HepG2 (cell line): ENCODE data around the gene B4GALT5. TPM values are rescaled to one million over a fixed set of nuclear protein-coding genes. Genes with fewer than 3 reads are reported as not detected.

Experiments used
- CBX1 ChIP-seq: IDR thresholded peaks from one replicate; pipeline ENCODE4 v1.6.1; 2016; ENCODE audit warnings: antibody characterized with exemption, low read depth
- GZF1 ChIP-seq: sonication (generic); formaldehyde crosslinking; IDR thresholded peaks from 2 replicates; pipeline ENCODE4 v1.5.1; 2020; ENCODE audit warnings: mild to moderate bottlenecking, missing genetic modification reagents
- HHEX ChIP-seq: IDR thresholded peaks from 2 replicates; pipeline ENCODE4 v1.6.1; 2016; ENCODE audit warnings: control low read depth
- JDP2 ChIP-seq: sonication (generic); formaldehyde crosslinking; IDR thresholded peaks from 2 replicates; pipeline ENCODE4 v1.8.1; 2022; ENCODE audit warnings: missing genetic modification reagents, borderline replicate concordance
- NR2F2 ChIP-seq: IDR thresholded peaks from 2 replicates; pipeline ENCODE4 v1.6.1; 2012; ENCODE audit warnings: low read depth, inconsistent platforms, borderline replicate concordance
- POGZ ChIP-seq: sonication (generic); formaldehyde crosslinking; IDR thresholded peaks from 2 replicates; pipeline ENCODE4 v1.4.0; 2020; ENCODE audit warnings: mild to moderate bottlenecking, missing genetic modification reagents
- POLR2AphosphoS2 ChIP-seq: IDR thresholded peaks from 2 replicates; pipeline ENCODE4 v1.6.1; 2011; ENCODE audit warnings: low read depth, low read length, improper control_type of control experiment
- SNAPC2 ChIP-seq: sonication (generic); formaldehyde crosslinking; IDR thresholded peaks from 2 replicates; pipeline ENCODE4 v1.8.1; 2022; ENCODE audit warnings: mild to moderate bottlenecking, missing genetic modification reagents
- ZBTB20 ChIP-seq: sonication (generic); formaldehyde crosslinking; IDR thresholded peaks from 2 replicates; pipeline ENCODE4 v1.8.1; 2023; ENCODE audit warnings: missing genetic modification reagents, low read depth, mild to moderate bottlenecking, borderline replicate concordance
- ZFP62 ChIP-seq: sonication (generic); formaldehyde crosslinking; IDR thresholded peaks from 2 replicates; pipeline ENCODE4 v1.4.0; 2020; ENCODE audit warnings: missing genetic modification reagents
- ZMYM2 ChIP-seq: sonication (generic); formaldehyde crosslinking; IDR thresholded peaks from 2 replicates; pipeline ENCODE4 v1.8.0; 2022; ENCODE audit warnings: mild to moderate bottlenecking, missing genetic modification reagents
- ZNF552 ChIP-seq: sonication (generic); formaldehyde crosslinking; IDR thresholded peaks from 2 replicates; pipeline ENCODE4 v1.9.0; 2022; ENCODE audit warnings: missing genetic modification reagents, mild to moderate bottlenecking, borderline replicate concordance
- polyA plus RNA-seq, 8 experiments: library from polyadenylated mRNA; depleted of rRNA in 3 of 8; stranded (reverse) in 7 of 8; unstranded in 1 of 8; fragments of >200 nt; fragmentation: Illumina TruSeq in 4 of 8; extraction: Trizol in 4 of 8; gene quantifications; 2 replicates each; pipeline versions ENCODE4 v1.2.1 to v1.2.3, GENCODE V29; 2011 to 2016; ENCODE audit warnings: low read depth in 4 of 8, missing spikeins in 1 of 8, mixed read lengths in 1 of 8; ENCODE audit not compliant: insufficient read depth in 1 of 8
- total RNA-seq, 5 experiments: library from RNA; depleted of rRNA; stranded (reverse); fragments of >200 nt; fragmentation: Illumina TruSeq; extraction: Trizol; gene quantifications; 2 replicates each; pipeline ENCODE4 v1.2.3, GENCODE V29; 2016; ENCODE audit warnings: low read depth in 1 of 5
- TF ChIP-seq, protein P1 (sequence below): sonication (generic); formaldehyde crosslinking; IDR thresholded peaks from 2 replicates; pipeline ENCODE4 v1.8.0; 2023; ENCODE audit warnings: mild to moderate bottlenecking, missing genetic modification reagents
- TF ChIP-seq, protein P2 (sequence below): sonication (generic); formaldehyde crosslinking; IDR thresholded peaks from 2 replicates; pipeline ENCODE4 v1.4.0; 2020; ENCODE audit warnings: mild to moderate bottlenecking, missing genetic modification reagents
- TF ChIP-seq, protein P3 (sequence below): sonication (generic); formaldehyde crosslinking; IDR thresholded peaks from 2 replicates; pipeline ENCODE4 v1.5.0; 2020; ENCODE audit warnings: mild to moderate bottlenecking, missing genetic modification reagents, borderline replicate concordance

The B4GALT5 gene
- total and polyA plus RNA-seq, 2 of the 13 experiments (the other 11 are each of a cell fraction or from before 2014, with no cell fraction given): 27.3 to 30.9 TPM

DNA sequence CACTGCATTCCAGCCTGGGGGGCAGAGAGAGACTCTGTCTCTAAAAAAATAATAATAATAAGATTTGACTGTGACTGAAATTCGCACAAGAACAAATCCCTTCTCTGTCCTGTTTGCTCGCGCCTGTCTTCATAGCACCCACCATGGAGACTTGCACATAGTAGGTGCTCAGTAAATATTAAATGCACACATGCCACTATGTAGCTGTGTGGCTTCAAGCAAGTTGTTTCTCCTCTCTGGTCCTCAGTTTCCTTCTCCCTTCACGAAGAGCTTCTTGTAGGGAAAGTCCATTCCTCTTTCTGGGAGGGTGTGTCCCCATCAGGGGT lies 130.4 kb downstream of the B4GALT5 start (continued):
- TF ChIP-seq, protein P1, sequence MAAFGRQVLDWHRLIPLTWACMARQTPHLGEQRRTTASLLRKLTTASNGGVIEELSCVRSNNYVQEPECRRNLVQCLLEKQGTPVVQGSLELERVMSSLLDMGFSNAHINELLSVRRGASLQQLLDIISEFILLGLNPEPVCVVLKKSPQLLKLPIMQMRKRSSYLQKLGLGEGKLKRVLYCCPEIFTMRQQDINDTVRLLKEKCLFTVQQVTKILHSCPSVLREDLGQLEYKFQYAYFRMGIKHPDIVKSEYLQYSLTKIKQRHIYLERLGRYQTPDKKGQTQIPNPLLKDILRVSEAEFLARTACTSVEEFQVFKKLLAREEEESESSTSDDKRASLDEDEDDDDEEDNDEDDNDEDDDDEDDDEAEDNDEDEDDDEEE: no peak
- TF ChIP-seq, protein P2, sequence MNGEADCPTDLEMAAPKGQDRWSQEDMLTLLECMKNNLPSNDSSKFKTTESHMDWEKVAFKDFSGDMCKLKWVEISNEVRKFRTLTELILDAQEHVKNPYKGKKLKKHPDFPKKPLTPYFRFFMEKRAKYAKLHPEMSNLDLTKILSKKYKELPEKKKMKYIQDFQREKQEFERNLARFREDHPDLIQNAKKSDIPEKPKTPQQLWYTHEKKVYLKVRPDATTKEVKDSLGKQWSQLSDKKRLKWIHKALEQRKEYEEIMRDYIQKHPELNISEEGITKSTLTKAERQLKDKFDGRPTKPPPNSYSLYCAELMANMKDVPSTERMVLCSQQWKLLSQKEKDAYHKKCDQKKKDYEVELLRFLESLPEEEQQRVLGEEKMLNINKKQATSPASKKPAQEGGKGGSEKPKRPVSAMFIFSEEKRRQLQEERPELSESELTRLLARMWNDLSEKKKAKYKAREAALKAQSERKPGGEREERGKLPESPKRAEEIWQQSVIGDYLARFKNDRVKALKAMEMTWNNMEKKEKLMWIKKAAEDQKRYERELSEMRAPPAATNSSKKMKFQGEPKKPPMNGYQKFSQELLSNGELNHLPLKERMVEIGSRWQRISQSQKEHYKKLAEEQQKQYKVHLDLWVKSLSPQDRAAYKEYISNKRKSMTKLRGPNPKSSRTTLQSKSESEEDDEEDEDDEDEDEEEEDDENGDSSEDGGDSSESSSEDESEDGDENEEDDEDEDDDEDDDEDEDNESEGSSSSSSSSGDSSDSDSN (CRISPR knock-in tag): no peak
- TF ChIP-seq ZMYM2 (0 out of 2 replicates have a peak, but pooled peaks have one; percentile 30), JDP2 (CRISPR knock-in tag) (no peak), ZBTB20 (CRISPR knock-in tag) (no peak), GZF1 (no peak), NR2F2 (no peak), HHEX (CRISPR knock-in tag) (no peak), SNAPC2 (CRISPR knock-in tag) (0 out of 2 replicates have a peak, but pooled peaks have one; percentile 20), POGZ (no peak), CBX1 (no peak), ZFP62 (no peak), POLR2AphosphoS2 (no peak), ZNF552 (CRISPR knock-in tag) (no peak)
- TF ChIP-seq, protein P3, sequence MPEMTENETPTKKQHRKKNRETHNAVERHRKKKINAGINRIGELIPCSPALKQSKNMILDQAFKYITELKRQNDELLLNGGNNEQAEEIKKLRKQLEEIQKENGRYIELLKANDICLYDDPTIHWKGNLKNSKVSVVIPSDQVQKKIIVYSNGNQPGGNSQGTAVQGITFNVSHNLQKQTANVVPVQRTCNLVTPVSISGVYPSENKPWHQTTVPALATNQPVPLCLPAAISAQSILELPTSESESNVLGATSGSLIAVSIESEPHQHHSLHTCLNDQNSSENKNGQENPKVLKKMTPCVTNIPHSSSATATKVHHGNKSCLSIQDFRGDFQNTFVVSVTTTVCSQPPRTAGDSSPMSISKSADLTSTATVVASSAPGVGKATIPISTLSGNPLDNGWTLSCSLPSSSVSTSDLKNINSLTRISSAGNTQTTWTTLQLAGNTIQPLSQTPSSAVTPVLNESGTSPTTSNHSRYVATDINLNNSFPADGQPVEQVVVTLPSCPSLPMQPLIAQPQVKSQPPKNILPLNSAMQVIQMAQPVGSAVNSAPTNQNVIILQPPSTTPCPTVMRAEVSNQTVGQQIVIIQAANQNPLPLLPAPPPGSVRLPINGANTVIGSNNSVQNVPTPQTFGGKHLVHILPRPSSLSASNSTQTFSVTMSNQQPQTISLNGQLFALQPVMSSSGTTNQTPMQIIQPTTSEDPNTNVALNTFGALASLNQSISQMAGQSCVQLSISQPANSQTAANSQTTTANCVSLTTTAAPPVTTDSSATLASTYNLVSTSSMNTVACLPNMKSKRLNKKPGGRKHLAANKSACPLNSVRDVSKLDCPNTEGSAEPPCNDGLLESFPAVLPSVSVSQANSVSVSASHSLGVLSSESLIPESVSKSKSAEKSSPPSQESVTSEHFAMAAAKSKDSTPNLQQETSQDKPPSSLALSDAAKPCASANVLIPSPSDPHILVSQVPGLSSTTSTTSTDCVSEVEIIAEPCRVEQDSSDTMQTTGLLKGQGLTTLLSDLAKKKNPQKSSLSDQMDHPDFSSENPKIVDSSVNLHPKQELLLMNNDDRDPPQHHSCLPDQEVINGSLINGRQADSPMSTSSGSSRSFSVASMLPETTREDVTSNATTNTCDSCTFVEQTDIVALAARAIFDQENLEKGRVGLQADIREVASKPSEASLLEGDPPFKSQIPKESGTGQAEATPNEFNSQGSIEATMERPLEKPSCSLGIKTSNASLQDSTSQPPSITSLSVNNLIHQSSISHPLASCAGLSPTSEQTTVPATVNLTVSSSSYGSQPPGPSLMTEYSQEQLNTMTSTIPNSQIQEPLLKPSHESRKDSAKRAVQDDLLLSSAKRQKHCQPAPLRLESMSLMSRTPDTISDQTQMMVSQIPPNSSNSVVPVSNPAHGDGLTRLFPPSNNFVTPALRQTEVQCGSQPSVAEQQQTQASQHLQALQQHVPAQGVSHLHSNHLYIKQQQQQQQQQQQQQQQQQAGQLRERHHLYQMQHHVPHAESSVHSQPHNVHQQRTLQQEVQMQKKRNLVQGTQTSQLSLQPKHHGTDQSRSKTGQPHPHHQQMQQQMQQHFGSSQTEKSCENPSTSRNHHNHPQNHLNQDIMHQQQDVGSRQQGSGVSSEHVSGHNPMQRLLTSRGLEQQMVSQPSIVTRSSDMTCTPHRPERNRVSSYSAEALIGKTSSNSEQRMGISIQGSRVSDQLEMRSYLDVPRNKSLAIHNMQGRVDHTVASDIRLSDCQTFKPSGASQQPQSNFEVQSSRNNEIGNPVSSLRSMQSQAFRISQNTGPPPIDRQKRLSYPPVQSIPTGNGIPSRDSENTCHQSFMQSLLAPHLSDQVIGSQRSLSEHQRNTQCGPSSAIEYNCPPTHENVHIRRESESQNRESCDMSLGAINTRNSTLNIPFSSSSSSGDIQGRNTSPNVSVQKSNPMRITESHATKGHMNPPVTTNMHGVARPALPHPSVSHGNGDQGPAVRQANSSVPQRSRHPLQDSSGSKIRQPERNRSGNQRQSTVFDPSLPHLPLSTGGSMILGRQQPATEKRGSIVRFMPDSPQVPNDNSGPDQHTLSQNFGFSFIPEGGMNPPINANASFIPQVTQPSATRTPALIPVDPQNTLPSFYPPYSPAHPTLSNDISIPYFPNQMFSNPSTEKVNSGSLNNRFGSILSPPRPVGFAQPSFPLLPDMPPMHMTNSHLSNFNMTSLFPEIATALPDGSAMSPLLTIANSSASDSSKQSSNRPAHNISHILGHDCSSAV (CRISPR knock-in tag): no peak
